K562 (cell line): ENCODE measurements around the gene AK2. TPM values are rescaled to one million over a fixed set of nuclear protein-coding genes. Genes with fewer than 3 reads are reported as not detected.

Source experiments
- ETV1 ChIP-seq: fragments of 450-650 bp; conservative IDR thresholded peaks from 2 replicates; pipeline ENCODE4 v1.6.1; 2016; ENCODE audit warnings: missing genetic modification characterization, control low read depth, low read depth, missing compliant biosample characterization
- HLTF ChIP-seq: fragments of 450-650 bp; IDR thresholded peaks from 2 replicates; pipeline ENCODE4 v1.6.1; 2016
- JUND ChIP-seq, 2 experiments: IDR thresholded peaks; 2 replicates in 1 of 2; 3 replicates in 1 of 2; pipeline ENCODE4 v1.6.1; 2011; ENCODE audit warnings: borderline replicate concordance in 2 of 2, low read depth in 2 of 2, low read length in 2 of 2, improper control_type of control experiment in 1 of 2, missing biosample characterization in 1 of 2, missing genetic modification characterization in 1 of 2, missing genetic modification reagents in 1 of 2
- MAFG ChIP-seq: fragments of 450-650 bp; conservative IDR thresholded peaks from 2 replicates; pipeline ENCODE4 v1.6.1; 2016; ENCODE audit warnings: missing genetic modification characterization, missing compliant biosample characterization
- NFE2 ChIP-seq: IDR thresholded peaks from 2 replicates; pipeline ENCODE4 v1.6.1; 2014; ENCODE audit warnings: antibody characterized with exemption, low read depth
- PTBP1 ChIP-seq: fragments of 200-400 bp; formaldehyde crosslinking; IDR thresholded peaks from 2 replicates; pipeline ENCODE4 v1.6.1; 2017; ENCODE audit warnings: low read depth, low read length
- RAD21 ChIP-seq, 2 experiments: fragments of 250-450 bp in 1 of 2; fragments of 450-650 bp in 1 of 2; sonication (Bioruptor Pico) in 1 of 2; formaldehyde crosslinking in 1 of 2; IDR thresholded peaks in 1 of 2; conservative IDR thresholded peaks in 1 of 2; 2 replicates each; pipeline versions ENCODE4 v1.4.0 to v1.8.0; 2020 to 2022; ENCODE audit warnings: mild to moderate bottlenecking in 2 of 2, moderate library complexity in 1 of 2
- SAFB ChIP-seq: fragments of 200-400 bp; formaldehyde crosslinking; IDR thresholded peaks from 2 replicates; pipeline ENCODE4 v1.6.1; 2017; ENCODE audit warnings: low read depth, low read length, borderline replicate concordance
- SIX5 ChIP-seq, 2 experiments: IDR thresholded peaks; 2 replicates each; pipeline ENCODE4 v1.6.1; 2011; ENCODE audit warnings: low read length in 2 of 2, borderline replicate concordance in 1 of 2, low read depth in 1 of 2, mild to moderate bottlenecking in 1 of 2, moderate library complexity in 1 of 2; ENCODE audit not compliant: insufficient read depth in 1 of 2
- polyA plus RNA-seq, 8 experiments: library from polyadenylated mRNA; depleted of rRNA in 4 of 8; stranded (reverse) in 5 of 8; unstranded in 3 of 8; fragments of >200 nt; fragmentation: Nextera tagmentation in 2 of 8; fragmentation: Illumina TruSeq in 1 of 8; extraction: Ambion mirVana in 2 of 8; extraction: Trizol in 1 of 8; gene quantifications; 2 replicates each; pipeline versions ENCODE4 v1.2.1 to v1.2.3, GENCODE V29; 2011 to 2014; ENCODE audit warnings: inconsistent platforms in 1 of 8, missing spikeins in 1 of 8
- total RNA-seq, 7 experiments: library from RNA; depleted of rRNA in 6 of 7; stranded (reverse); fragments of >200 nt in 6 of 7; fragmentation: Illumina TruSeq in 2 of 7; extraction: Trizol in 2 of 7; gene quantifications; 2 replicates each; pipeline versions ENCODE4 v1.2.1 to v1.2.3, GENCODE V29; 2011 to 2021; ENCODE audit warnings: low replicate concordance in 1 of 7
- TF ChIP-seq, protein P1 (sequence below): fragments of 450-650 bp; IDR thresholded peaks from 2 replicates; pipeline ENCODE4 v1.6.1; 2014; ENCODE audit warnings: low read depth, mild to moderate bottlenecking, moderate library complexity, borderline replicate concordance
- TF ChIP-seq, protein P2 (sequence below), 2 experiments: fragments of 450-650 bp; IDR thresholded peaks; 2 replicates each; pipeline ENCODE4 v1.6.1; 2018; ENCODE audit warnings: mild to moderate bottlenecking in 2 of 2, low read depth in 1 of 2; ENCODE audit not compliant: partially characterized antibody in 2 of 2
- TF ChIP-seq, protein P3 (sequence below), 2 experiments: IDR thresholded peaks in 1 of 2; conservative IDR thresholded peaks in 1 of 2; 2 replicates each; pipeline ENCODE4 v1.6.1; 2016; ENCODE audit warnings: low read depth in 2 of 2, mild to moderate bottlenecking in 1 of 2, missing compliant biosample characterization in 1 of 2, missing genetic modification characterization in 1 of 2, moderate library complexity in 1 of 2
- TF ChIP-seq, protein P4 (sequence below), 2 experiments: fragments of 200-800 bp in 1 of 2; sonication (Bioruptor generic) in 1 of 2; sonication (generic) in 1 of 2; formaldehyde crosslinking in 1 of 2; IDR thresholded peaks in 1 of 2; conservative IDR thresholded peaks in 1 of 2; 2 replicates each; pipeline versions ENCODE4 v1.5.0 to v1.6.1; 2016 to 2020; ENCODE audit warnings: missing compliant biosample characterization in 1 of 2, missing genetic modification characterization in 1 of 2, missing genetic modification reagents in 1 of 2

AK2 gene
- total and polyA plus RNA-seq, 9 of the 15 experiments (the other 6 are each of a cell fraction or from before 2014, with no cell fraction given), result 105 to 1,050 (median 509) TPM

DNA sequence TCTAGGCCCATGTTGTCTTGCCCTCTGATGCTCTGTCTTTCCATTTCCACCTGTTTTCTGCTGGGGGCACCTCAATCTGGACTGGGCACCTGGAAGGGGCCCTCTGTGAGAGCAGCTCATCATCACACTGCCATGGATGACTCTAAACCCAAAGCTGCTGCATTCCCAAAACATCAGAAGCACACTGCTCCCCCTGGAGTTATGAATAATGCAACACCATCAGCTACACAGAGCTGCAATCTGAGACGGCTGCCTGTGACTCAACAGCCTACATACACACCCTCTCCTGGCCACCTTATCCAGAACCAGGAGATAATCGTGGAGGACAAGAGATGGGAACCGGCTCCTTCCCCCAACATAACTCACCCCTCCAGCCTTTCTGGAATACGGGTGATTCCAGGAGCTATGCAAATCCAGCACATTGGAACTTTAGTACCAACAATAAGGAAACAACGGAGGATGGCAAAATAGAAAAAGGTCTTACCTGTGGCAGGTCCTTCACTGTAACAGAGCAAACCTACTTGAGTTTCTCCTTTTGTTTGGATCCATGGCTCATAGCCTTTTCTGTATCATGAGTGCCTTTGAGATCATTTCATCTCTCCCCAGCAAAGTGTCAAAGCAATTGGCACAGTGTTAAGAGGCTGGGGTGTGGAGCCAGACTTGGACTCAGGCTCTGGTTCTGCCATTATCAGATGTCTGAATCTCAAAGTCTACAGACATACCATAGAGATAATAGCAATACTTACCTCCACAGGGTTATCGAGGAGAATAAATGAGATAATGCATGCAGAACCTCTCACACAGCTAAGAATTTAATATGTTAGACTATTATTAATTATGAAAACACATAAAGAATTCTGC, 29.3 kb downstream of the AK2 start (continued):
- TF ChIP-seq, protein P1, sequence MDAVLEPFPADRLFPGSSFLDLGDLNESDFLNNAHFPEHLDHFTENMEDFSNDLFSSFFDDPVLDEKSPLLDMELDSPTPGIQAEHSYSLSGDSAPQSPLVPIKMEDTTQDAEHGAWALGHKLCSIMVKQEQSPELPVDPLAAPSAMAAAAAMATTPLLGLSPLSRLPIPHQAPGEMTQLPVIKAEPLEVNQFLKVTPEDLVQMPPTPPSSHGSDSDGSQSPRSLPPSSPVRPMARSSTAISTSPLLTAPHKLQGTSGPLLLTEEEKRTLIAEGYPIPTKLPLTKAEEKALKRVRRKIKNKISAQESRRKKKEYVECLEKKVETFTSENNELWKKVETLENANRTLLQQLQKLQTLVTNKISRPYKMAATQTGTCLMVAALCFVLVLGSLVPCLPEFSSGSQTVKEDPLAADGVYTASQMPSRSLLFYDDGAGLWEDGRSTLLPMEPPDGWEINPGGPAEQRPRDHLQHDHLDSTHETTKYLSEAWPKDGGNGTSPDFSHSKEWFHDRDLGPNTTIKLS, result no peak
- TF ChIP-seq PTBP1, result no peak
- TF ChIP-seq, protein P2, sequence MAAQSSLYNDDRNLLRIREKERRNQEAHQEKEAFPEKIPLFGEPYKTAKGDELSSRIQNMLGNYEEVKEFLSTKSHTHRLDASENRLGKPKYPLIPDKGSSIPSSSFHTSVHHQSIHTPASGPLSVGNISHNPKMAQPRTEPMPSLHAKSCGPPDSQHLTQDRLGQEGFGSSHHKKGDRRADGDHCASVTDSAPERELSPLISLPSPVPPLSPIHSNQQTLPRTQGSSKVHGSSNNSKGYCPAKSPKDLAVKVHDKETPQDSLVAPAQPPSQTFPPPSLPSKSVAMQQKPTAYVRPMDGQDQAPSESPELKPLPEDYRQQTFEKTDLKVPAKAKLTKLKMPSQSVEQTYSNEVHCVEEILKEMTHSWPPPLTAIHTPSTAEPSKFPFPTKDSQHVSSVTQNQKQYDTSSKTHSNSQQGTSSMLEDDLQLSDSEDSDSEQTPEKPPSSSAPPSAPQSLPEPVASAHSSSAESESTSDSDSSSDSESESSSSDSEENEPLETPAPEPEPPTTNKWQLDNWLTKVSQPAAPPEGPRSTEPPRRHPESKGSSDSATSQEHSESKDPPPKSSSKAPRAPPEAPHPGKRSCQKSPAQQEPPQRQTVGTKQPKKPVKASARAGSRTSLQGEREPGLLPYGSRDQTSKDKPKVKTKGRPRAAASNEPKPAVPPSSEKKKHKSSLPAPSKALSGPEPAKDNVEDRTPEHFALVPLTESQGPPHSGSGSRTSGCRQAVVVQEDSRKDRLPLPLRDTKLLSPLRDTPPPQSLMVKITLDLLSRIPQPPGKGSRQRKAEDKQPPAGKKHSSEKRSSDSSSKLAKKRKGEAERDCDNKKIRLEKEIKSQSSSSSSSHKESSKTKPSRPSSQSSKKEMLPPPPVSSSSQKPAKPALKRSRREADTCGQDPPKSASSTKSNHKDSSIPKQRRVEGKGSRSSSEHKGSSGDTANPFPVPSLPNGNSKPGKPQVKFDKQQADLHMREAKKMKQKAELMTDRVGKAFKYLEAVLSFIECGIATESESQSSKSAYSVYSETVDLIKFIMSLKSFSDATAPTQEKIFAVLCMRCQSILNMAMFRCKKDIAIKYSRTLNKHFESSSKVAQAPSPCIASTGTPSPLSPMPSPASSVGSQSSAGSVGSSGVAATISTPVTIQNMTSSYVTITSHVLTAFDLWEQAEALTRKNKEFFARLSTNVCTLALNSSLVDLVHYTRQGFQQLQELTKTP (IDR thresholded peaks at IDR 0.05; ENCODE audit: low read depth in 1 of 2, partially characterized antibody in 2 of 2), result no peak
- TF ChIP-seq, protein P3, sequence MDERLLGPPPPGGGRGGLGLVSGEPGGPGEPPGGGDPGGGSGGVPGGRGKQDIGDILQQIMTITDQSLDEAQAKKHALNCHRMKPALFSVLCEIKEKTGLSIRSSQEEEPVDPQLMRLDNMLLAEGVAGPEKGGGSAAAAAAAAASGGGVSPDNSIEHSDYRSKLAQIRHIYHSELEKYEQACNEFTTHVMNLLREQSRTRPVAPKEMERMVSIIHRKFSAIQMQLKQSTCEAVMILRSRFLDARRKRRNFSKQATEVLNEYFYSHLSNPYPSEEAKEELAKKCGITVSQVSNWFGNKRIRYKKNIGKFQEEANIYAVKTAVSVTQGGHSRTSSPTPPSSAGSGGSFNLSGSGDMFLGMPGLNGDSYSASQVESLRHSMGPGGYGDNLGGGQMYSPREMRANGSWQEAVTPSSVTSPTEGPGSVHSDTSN (CRISPR knock-in tag; IDR thresholded peaks at IDR 0.05; ENCODE audit: low read depth), result no peak
- TF ChIP-seq, protein P3 (tag; conservative IDR thresholded peaks at IDR 0.05; ENCODE audit: low read depth), result no peak
- peak; percentile 72; the same call in 1 of the 2 replicates for TF ChIP-seq JUND (IDR thresholded peaks at IDR 0.05; ENCODE audit: borderline replicate concordance, low read depth, low read length)
- peak; percentile 71; the same call in 1 of the 3 replicates for TF ChIP-seq JUND (tag; IDR thresholded peaks at IDR 0.05; ENCODE audit: borderline replicate concordance, low read depth, low read length)
- TF ChIP-seq, protein P4, sequence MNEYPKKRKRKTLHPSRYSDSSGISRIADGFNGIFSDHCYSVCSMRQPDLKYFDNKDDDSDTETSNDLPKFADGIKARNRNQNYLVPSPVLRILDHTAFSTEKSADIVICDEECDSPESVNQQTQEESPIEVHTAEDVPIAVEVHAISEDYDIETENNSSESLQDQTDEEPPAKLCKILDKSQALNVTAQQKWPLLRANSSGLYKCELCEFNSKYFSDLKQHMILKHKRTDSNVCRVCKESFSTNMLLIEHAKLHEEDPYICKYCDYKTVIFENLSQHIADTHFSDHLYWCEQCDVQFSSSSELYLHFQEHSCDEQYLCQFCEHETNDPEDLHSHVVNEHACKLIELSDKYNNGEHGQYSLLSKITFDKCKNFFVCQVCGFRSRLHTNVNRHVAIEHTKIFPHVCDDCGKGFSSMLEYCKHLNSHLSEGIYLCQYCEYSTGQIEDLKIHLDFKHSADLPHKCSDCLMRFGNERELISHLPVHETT (CRISPR knock-in tag; conservative IDR thresholded peaks at IDR 0.05 in 1 of 2, IDR thresholded peaks at IDR 0.05 in 1 of 2), result 0 out of 4 replicates have a peak, but pooled peaks of 1 of the 2 experiments have one; percentile 19
- TF ChIP-seq RAD21 (CRISPR knock-in tag; conservative IDR thresholded peaks at IDR 0.05 in 1 of 2, IDR thresholded peaks at IDR 0.05 in 1 of 2), result peak; percentile 60 to 64
- no peak for TF ChIP-seq ETV1 (tag)
- 0 out of 2 replicates have a peak, but pooled peaks have one; percentile 23 for TF ChIP-seq NFE2
- TF ChIP-seq SIX5 (IDR thresholded peaks at IDR 0.05; ENCODE audit: borderline replicate concordance in 1 of 2, insufficient read depth in 1 of 2, low read depth in 1 of 2, low read length in 2 of 2), result no peak
- TF ChIP-seq SAFB, result no peak
- no peak for TF ChIP-seq HLTF
- TF ChIP-seq MAFG (tag), result no peak
